Stomach smooth muscle (tissue), 2 donors: Measurements from ENCODE around the gene MAN1C1.

ENCODE experiments used
- H3K27ac ChIP-seq: one replicate; pipeline ENCODE4 v1.7.0; 2013; ENCODE audit warnings: mild to moderate bottlenecking, low read length, inconsistent platforms
- H3K27me3 ChIP-seq, 2 donors: one replicate each; pipeline ENCODE4 v1.7.0; 2013; ENCODE audit warnings: low read length in 2 of 2; ENCODE audit not compliant: insufficient read depth in 2 of 2, control insufficient read depth in 1 of 2
- H3K36me3 ChIP-seq, 2 donors: one replicate each; pipeline ENCODE4 v1.7.0; 2013; ENCODE audit warnings: low read length in 2 of 2; ENCODE audit not compliant: control insufficient read depth in 2 of 2, insufficient read depth in 2 of 2
- H3K4me1 ChIP-seq: one replicate; pipeline ENCODE4 v1.7.0; 2013; ENCODE audit warnings: low read length; ENCODE audit not compliant: control insufficient read depth, insufficient read depth
- H3K4me3 ChIP-seq, 2 donors: one replicate each; pipeline ENCODE4 v1.7.0; 2013; ENCODE audit warnings: low read length in 2 of 2
- H3K9ac ChIP-seq, 2 donors: one replicate each; pipeline ENCODE4 v1.7.0; 2013; ENCODE audit warnings: low read length in 2 of 2, mild to moderate bottlenecking in 1 of 2
- H3K9me3 ChIP-seq, 2 donors: one replicate each; pipeline ENCODE4 v1.7.0; 2013; ENCODE audit warnings: low read length in 2 of 2; ENCODE audit not compliant: control insufficient read depth in 2 of 2
- donor health status: healthy.
- donor health status: Pancreatic carcinoma.

Gene MAN1C1

GRCh38 chr1:25684216-25684965 is 67.8 kb downstream of the MAN1C1 start:
- Histone ChIP-seq H3K9ac (no peak overlapping the region), H3K27me3 (no peaks in the 10 kb centered on the region), H3K4me3 (no peak overlapping the region), H3K9me3 (no peaks in the 10 kb centered on the region), H3K4me1 (peaks cover 12% of the 10 kb centered on the region), H3K27ac (no peak overlapping the region), H3K36me3 (no peaks in the 10 kb centered on the region)

GRCh38 chr1:25685211-25685750 is 68.7 kb downstream of the MAN1C1 start:
- H3K9ac ChIP-seq: no peak overlapping the region
- H3K27me3 ChIP-seq: no peaks in the 10 kb centered on the region
- no peak overlapping the region for H3K4me3 ChIP-seq
- no peak overlapping the region for H3K27ac ChIP-seq
- H3K36me3 ChIP-seq: no peaks in the 10 kb centered on the region
- H3K9me3 ChIP-seq: no peaks in the 10 kb centered on the region
- H3K4me1 ChIP-seq: peaks cover 12% of the 10 kb centered on the region

- Histone ChIP-seq H3K27ac (no peak overlapping the region), H3K4me3 (no peak overlapping the region)
These were observed 69.5 kb downstream of the MAN1C1 start for GRCh38 chr1:25685938-25686665.

GRCh38 chr1:25687221-25688017 is 70.8 kb downstream of the MAN1C1 start:
- Histone ChIP-seq H3K9me3 (no peaks in the 10 kb centered on the region), H3K27ac (no peak overlapping the region), H3K9ac (no peak overlapping the region), H3K27me3 (no peaks in the 10 kb centered on the region), H3K4me1 (peaks cover 12% of the 10 kb centered on the region), H3K4me3 (no peak overlapping the region), H3K36me3 (no peaks in the 10 kb centered on the region)

More at GRCh38 chr1:25685938-25686665, 69.5 kb downstream of the MAN1C1 start:
- Histone ChIP-seq H3K9me3 (no peaks in the 10 kb centered on the region), H3K27me3 (no peaks in the 10 kb centered on the region), H3K4me1 (peaks cover 12% of the 10 kb centered on the region), H3K36me3 (no peaks in the 10 kb centered on the region), H3K9ac (no peak overlapping the region)

DNA sequence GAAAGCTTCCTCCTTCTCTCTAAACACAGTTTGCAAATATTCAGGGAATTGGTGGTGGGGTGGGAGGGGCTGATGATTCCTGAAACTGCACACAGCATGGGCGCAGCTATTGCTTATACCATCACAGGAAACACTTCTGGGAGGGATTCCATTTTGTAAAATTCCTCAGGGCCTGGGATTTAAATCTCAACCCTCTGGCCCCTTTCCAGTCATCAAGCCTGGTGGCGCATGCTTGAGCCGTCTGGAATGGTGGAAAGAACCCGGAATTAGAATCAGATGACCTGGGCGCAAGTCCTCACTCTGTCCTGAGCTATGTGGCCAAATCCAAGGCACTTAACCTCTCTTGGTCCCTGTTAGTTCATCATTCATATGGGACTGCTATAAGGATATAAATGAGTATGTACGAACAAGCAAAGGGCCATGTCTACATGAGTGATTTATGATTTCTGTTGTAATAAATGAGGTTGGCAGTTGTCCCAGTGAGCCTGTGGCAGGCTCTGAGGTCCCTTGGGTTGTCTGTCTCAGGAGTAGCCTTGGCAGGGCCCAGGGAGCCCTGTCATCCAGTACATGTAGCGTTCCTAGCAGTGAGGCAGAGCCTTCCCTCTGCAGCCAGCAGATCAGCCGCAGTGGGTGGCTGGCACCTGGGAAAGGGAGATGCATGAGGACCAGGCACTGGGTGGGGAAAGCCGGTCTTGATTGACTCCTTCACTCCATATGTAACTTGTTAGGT is 72.0 kb downstream of the MAN1C1 start:
- H3K9ac ChIP-seq: no peak overlapping the region
- H3K4me1 ChIP-seq: peaks cover 12% of the 10 kb centered on the region
- no peaks in the 10 kb centered on the region for H3K36me3 ChIP-seq
- H3K9me3 ChIP-seq: no peaks in the 10 kb centered on the region
- no peaks in the 10 kb centered on the region for H3K27me3 ChIP-seq
- H3K27ac ChIP-seq: peak overlapping the region; percentile 37
- no peak overlapping the region for H3K4me3 ChIP-seq

DNA sequence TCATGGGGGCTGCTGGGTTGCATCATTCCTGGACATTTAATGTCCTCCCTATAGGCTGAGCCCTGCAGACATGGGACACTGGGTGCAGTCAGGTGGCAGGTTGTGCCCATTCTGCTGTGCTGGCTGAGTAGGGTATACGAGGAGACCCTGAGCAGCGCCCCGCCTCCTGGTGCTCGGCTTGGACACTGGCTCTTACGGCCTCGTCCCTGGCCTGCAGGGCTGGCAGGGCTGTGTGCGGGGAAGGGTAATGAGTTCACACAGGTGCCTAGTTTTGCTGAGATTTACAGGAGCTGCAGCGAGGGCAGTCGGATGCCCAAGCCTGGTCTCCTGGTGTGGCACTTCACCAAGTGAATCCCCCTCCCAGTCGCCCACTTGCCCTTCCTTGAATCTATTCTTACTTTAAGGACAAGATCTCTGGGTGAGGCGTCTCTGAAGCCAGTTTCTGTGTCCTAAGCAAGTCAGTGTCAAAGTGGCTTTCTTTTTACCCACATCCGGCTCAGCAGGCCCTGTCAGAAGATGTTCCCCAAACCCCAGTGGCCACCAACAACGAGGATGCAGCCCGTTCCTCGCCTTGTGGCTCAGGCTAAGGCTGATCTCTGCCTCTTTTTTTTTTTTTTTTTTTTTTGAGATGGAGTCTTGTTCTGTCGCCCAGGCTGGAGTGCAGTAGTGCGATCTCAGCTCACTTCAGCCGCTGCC is 73.2 kb downstream of the MAN1C1 start:
- Histone ChIP-seq H3K27me3 (no peaks in the 10 kb centered on the region), H3K9ac (no peak overlapping the region), H3K9me3 (no peaks in the 10 kb centered on the region), H3K27ac (no peak overlapping the region), H3K4me1 (peaks cover 24% of the 10 kb centered on the region), H3K36me3 (no peaks in the 10 kb centered on the region), H3K4me3 (no peak overlapping the region)

GRCh38 chr1:25690396-25690956 is 73.9 kb downstream of the MAN1C1 start:
- no peaks in the 10 kb centered on the region for H3K27me3 ChIP-seq
- H3K36me3 ChIP-seq: no peaks in the 10 kb centered on the region
- H3K9ac ChIP-seq: no peak overlapping the region
- no peaks in the 10 kb centered on the region for H3K9me3 ChIP-seq
- H3K4me3 ChIP-seq: no peak overlapping the region
- peaks cover 30% of the 10 kb centered on the region for H3K4me1 ChIP-seq
- no peak overlapping the region for H3K27ac ChIP-seq

- no peak overlapping the region for H3K4me3 ChIP-seq
- no peak overlapping the region for H3K27ac ChIP-seq
- no peaks in the 10 kb centered on the region for H3K27me3 ChIP-seq
- no peak overlapping the region for H3K9ac ChIP-seq
- no peaks in the 10 kb centered on the region for H3K36me3 ChIP-seq
- H3K9me3 ChIP-seq: no peaks in the 10 kb centered on the region
- peaks cover 37% of the 10 kb centered on the region for H3K4me1 ChIP-seq
These were observed 74.6 kb downstream of the MAN1C1 start for GRCh38 chr1:25691211-25691610.

- no peak overlapping the region for H3K4me3 ChIP-seq
- H3K27ac ChIP-seq: no peak overlapping the region
- H3K4me1 ChIP-seq: peaks cover 36% of the 10 kb centered on the region
- no peaks in the 10 kb centered on the region for H3K9me3 ChIP-seq
- no peak overlapping the region for H3K9ac ChIP-seq
- no peaks in the 10 kb centered on the region for H3K36me3 ChIP-seq
- no peaks in the 10 kb centered on the region for H3K27me3 ChIP-seq
These were observed 76.0 kb downstream of the MAN1C1 start for GRCh38 chr1:25692560-25692959.
